Loucy (cell line): ENCODE data around the gene SYNDIG1.

Experiments
- EZH2phosphoT487 ChIP-seq: fragments of 200-600 bp; IDR thresholded peaks from 2 replicates; pipeline ENCODE4 v1.6.1; 2018; ENCODE audit warnings: antibody characterized with exemption, mild to moderate bottlenecking, moderate library complexity, borderline replicate concordance
- TF ChIP-seq, protein P1 (sequence below): fragments of 200-600 bp; sonication (generic); conservative IDR thresholded peaks from 2 replicates; pipeline ENCODE4 v1.5.1; 2014; ENCODE audit warnings: mild to moderate bottlenecking, antibody characterized with exemption, low read length

DNA sequence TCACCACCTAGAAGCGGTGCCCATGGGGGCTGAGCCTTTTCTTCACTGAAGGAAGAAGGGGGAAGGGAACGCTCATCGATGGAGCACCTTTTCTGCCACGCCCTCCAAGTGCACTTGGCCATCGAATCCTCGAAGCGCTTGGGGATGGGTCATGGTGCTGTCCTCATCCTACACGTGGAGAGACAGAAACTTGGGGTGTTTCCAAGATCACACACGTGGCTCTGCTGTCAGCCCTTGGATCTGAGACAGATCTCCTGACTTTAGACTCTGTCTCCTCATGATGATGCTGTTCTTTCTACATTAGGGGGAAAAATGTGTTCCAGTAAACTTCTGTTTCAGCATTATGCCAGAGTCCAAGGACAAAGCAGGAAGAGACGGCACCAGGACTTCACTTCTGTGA lies 78.5 kb downstream of the SYNDIG1 start:
- TF ChIP-seq, protein P1, sequence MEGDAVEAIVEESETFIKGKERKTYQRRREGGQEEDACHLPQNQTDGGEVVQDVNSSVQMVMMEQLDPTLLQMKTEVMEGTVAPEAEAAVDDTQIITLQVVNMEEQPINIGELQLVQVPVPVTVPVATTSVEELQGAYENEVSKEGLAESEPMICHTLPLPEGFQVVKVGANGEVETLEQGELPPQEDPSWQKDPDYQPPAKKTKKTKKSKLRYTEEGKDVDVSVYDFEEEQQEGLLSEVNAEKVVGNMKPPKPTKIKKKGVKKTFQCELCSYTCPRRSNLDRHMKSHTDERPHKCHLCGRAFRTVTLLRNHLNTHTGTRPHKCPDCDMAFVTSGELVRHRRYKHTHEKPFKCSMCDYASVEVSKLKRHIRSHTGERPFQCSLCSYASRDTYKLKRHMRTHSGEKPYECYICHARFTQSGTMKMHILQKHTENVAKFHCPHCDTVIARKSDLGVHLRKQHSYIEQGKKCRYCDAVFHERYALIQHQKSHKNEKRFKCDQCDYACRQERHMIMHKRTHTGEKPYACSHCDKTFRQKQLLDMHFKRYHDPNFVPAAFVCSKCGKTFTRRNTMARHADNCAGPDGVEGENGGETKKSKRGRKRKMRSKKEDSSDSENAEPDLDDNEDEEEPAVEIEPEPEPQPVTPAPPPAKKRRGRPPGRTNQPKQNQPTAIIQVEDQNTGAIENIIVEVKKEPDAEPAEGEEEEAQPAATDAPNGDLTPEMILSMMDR, result no peak
- TF ChIP-seq EZH2phosphoT487, result no peak
